ENCODE data around the gene OR2H1. TPM values are rescaled to one million over a fixed set of nuclear protein-coding genes. Genes with fewer than 3 reads are reported as not detected.

The OR2H1 gene
- total and polyA plus RNA-seq, 2 donors (not counting 1 experiment from before 2014, with no cell fraction given): not detected

DNA sequence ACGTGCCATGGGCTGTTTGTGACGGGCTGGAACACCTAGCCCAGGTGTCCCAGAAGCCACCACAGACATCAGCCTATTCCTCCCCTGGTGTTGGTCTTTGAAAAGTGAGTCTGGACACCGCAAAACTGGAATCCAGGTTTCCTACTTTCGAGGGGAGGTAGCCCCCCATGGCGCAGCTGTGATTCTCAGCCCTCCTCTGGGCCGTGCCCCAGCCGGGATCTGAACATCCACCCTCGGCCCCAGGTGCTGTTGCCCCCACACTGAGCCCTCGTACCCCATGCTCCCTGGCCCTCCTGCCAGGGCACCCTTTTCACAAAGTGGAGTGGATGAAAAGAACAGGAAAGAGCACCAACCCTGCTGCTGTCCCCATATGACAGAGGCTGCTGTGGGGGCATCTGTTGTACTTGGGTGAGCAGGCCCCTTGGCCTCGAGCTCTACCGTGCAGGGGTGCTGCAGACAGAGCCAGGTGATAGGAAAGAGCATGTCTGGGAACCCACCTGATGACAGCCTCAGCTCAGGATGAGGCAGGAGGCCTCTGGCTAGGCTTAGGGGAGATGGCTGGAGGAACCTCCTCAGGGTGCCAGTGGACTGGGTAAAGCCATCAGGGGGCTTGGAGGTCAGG lies 49.6 kb downstream of the OR2H1 start:
- TF ChIP-seq EZH2 (IDR thresholded peaks at IDR 0.05; ENCODE audit: borderline replicate concordance, insufficient read depth, low read depth, low read length, poor library complexity, severe bottlenecking): no peak
- no peak for TF ChIP-seq CTCF (IDR thresholded peaks at IDR 0.05)
- DNase-seq (no peak), ATAC-seq (ENCODE audit: low read depth) (no peak)
- H3K4me3 Mint-ChIP-seq: no peak overlapping the region
- intact Hi-C loops (cut with micrococcal nuclease): no loop called here
- H3K27ac ChIP-seq (ENCODE audit: low read length in 2 of 2): no peak overlapping the region
- peaks cover 0 to 7% (median 1%) of the 10 kb centered on the region in 4 experiments for H3K27me3 ChIP-seq (replicated peaks in 1 of 4; ENCODE audit: control extremely low read depth in 1 of 4, control insufficient read depth in 3 of 4, insufficient read depth in 4 of 4, low read length in 3 of 4)
- ChIA-PET CTCF (no interaction called here), POLR2A (no interaction called here)
- no peak overlapping the region for H3K4me3 ChIP-seq (ENCODE audit: control extremely low read depth in 1 of 5, extremely low read depth in 1 of 5, insufficient read depth in 1 of 5, low read depth in 2 of 5, low read length in 4 of 5)
- no peaks in the 10 kb centered on the region for H3K36me3 ChIP-seq (replicated peaks in 1 of 2; ENCODE audit: control extremely low read depth in 1 of 2, control insufficient read depth in 1 of 2, extremely low read depth in 1 of 2, insufficient read depth in 2 of 2, low read length in 1 of 2)
- no peaks in the 10 kb centered on the region for H3K9me3 ChIP-seq (ENCODE audit: control extremely low read depth in 1 of 3, control insufficient read depth in 2 of 3, insufficient read depth in 1 of 3, low read length in 2 of 3)
- H3K27ac Mint-ChIP-seq: no peak overlapping the region
- H3K9ac ChIP-seq (ENCODE audit: low read length): no peak overlapping the region
- no peak overlapping the region for H3K4me2 ChIP-seq (replicated peaks; ENCODE audit: low read depth, low read length, poor library complexity, severe bottlenecking)
- H3K4me1 ChIP-seq (ENCODE audit: control insufficient read depth in 2 of 2, insufficient read depth in 2 of 2, low read length in 2 of 2): no peaks in the 10 kb centered on the region
- WGBS (ENCODE audit: insufficient coverage): 80% methylated on average over 9 of the region's 11 CpGs
- peaks cover 12% of the 10 kb centered on the region for H3K27me3 Mint-ChIP-seq
- no peak overlapping the region for H2AFZ ChIP-seq (ENCODE audit: insufficient read depth, low read depth, low read length, poor library complexity, severe bottlenecking)
- no peaks in the 10 kb centered on the region for H3K9me3 Mint-ChIP-seq (ENCODE audit: insufficient read depth)
- no peaks in the 10 kb centered on the region for H3K4me1 Mint-ChIP-seq
- H4K20me1 ChIP-seq (ENCODE audit: control insufficient read depth, insufficient read depth, low read length, poor library complexity, severe bottlenecking): no peaks in the 10 kb centered on the region
- no peaks in the 10 kb centered on the region for H3K79me2 ChIP-seq (ENCODE audit: control insufficient read depth, insufficient read depth, low read length)

- intact Hi-C loops (cut with micrococcal nuclease): no loop called here
- H3K4me2 ChIP-seq (replicated peaks; ENCODE audit: low read depth, low read length, poor library complexity, severe bottlenecking): no peak overlapping the region
- CTCF ChIA-PET: no interaction called here
- no peaks in the 10 kb centered on the region for H3K79me2 ChIP-seq (ENCODE audit: control insufficient read depth, insufficient read depth, low read length)
- TF ChIP-seq EZH2 (IDR thresholded peaks at IDR 0.05; ENCODE audit: borderline replicate concordance, insufficient read depth, low read depth, low read length, poor library complexity, severe bottlenecking) (no peak), CTCF (IDR thresholded peaks at IDR 0.05) (no peak)
- no peaks in the 10 kb centered on the region for H3K4me1 ChIP-seq (ENCODE audit: control insufficient read depth in 2 of 2, insufficient read depth in 2 of 2, low read length in 2 of 2)
- H3K4me1 Mint-ChIP-seq: no peaks in the 10 kb centered on the region
- WGBS (ENCODE audit: insufficient coverage): 77% methylated on average over 5 of the region's 5 CpGs
- POLR2A ChIA-PET: no interaction called here
- no peaks in the 10 kb centered on the region for H4K20me1 ChIP-seq (ENCODE audit: control insufficient read depth, insufficient read depth, low read length, poor library complexity, severe bottlenecking)
- H3K27ac Mint-ChIP-seq: no peak overlapping the region
- no peaks in the 10 kb centered on the region for H3K36me3 ChIP-seq (replicated peaks in 1 of 2; ENCODE audit: control extremely low read depth in 1 of 2, control insufficient read depth in 1 of 2, extremely low read depth in 1 of 2, insufficient read depth in 2 of 2, low read length in 1 of 2)
- no peak overlapping the region for H3K4me3 ChIP-seq (ENCODE audit: control extremely low read depth in 1 of 5, extremely low read depth in 1 of 5, insufficient read depth in 1 of 5, low read depth in 2 of 5, low read length in 4 of 5)
- no peaks in the 10 kb centered on the region for H3K9me3 ChIP-seq (ENCODE audit: control extremely low read depth in 1 of 3, control insufficient read depth in 2 of 3, insufficient read depth in 1 of 3, low read length in 2 of 3)
- no peak overlapping the region for H3K9ac ChIP-seq (ENCODE audit: low read length)
- DNase-seq: no peak
- H3K27me3 Mint-ChIP-seq: peaks cover 12% of the 10 kb centered on the region
- no peak for ATAC-seq (ENCODE audit: low read depth)
- H3K27ac ChIP-seq (ENCODE audit: low read length in 2 of 2): no peak overlapping the region
- H3K4me3 Mint-ChIP-seq: no peak overlapping the region
- peaks cover 0 to 4% (median 1%) of the 10 kb centered on the region in 4 experiments for H3K27me3 ChIP-seq (replicated peaks in 1 of 4; ENCODE audit: control extremely low read depth in 1 of 4, control insufficient read depth in 3 of 4, insufficient read depth in 4 of 4, low read length in 3 of 4)
- H3K9me3 Mint-ChIP-seq (ENCODE audit: insufficient read depth): no peaks in the 10 kb centered on the region
- H2AFZ ChIP-seq (ENCODE audit: insufficient read depth, low read depth, low read length, poor library complexity, severe bottlenecking): no peak overlapping the region
Observed at GRCh38 chr6:29507319-29507718, 50.4 kb downstream of the OR2H1 start.

Measured in B cell (primary cell).